Kasumi-1 (cell line): ENCODE results near the gene GRK4.
"Not testable (repeated sequence)": the region's sequence is repeated elsewhere in the genome, so short reads cannot be mapped to it uniquely, and the experiment has no call there.

Experiments used
- DNase-seq, 2 experiments: peaks; one replicate each; lab custom pipeline; 2025; lab: John Stamatoyannopoulos, UW

The GRK4 gene

GRCh38 chr4:2963175-2963965 lies at the start of gene GRK4, which contains the start of gene NOP14:
TSS of gene GRK4 (plus strand) at chr4:2963571. CDS start at chr4:2964071, 500 bp downstream.
TSS of gene NOP14 (minus strand) at chr4:2963406. CDS start at chr4:2963319, 87 bp downstream.
- peak; percentile 96 to 97 for DNase-seq

DNA sequence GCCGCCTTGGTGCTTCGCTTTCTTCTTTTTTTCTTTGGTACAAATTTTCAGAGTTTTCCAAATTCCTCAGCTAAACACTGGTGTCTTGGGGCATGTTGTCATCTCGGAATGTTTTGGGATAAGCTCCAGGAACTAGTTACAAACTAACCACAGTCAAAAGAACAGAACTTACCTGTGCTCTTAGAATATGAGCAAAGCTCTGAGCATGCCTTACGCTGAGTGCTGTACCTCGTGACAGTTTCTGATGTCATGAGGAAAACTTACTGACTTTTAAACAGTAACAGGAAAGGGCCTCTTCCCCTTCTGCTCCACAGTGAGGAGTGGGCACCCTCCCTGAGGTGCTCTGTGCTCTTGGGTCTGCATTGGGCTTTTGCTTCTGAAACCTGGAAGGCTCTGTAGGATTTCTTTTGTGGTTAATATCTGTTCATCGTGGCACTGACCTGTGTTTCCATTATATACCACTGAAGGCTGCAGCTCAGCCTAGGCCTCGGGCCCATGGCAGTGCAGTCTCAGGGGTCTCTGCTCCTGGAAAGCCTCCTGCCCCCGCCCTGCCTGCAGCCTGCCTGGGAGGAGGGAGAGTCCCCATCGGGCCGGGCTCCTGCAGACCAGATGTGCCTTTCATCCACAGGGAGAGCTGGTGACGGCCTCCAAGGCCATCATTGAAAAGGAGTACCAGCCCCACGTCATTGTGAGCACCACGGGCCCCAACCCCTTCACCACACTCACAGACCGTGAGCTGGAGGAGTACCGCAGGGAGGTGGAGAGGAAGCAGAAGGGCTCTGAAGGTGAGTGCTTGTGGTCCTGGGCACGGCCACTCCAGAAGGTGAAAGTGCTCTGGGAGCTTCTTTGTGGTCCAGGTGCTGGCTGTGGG lies 48.9 kb upstream of the GRK4 start:
- DNase-seq = peak in 1 of 2 experiments; percentile 16

DNA sequence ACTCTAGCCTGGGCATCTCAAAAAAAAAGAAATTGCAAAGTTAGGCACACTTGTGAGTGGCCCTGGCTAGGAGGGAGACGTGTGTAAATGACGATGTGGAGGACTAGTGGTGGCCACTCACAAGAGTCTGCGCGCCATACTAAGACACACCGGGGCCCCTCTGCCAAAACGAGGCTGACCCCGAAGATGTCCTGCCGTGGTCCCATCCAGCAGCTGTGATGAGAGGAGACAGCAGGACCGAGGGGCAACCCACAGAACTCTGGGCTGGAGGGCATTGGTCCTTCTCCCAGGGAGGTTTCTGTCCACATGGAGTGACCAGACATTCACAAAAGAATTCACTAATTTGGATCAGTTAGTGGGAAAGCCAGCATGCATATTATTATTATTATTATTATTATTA lies 47.6 kb upstream of the GRK4 start:
- no peak for DNase-seq

DNA sequence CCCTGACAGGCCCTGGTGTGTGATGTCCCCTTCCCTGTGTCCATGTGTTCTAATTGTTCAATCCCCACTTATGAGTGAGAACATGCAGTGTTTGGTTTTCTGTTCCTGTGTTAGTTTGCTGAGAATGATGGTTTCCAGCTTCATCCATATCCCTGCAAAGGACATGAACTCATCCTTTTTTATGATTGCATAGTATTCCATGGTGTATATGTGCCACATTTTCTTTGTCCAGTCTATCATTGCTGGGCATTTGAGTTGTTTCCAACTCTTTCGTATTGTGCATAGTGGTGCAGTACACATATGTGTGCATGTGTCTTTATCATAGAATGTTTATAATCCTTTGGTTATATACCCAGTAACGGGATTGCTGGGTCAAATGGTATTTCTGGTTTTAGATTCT lies 46.7 kb upstream of the GRK4 start:
- not testable (repeated sequence) for DNase-seq

GRCh38 chr4:2918300-2918699 lies 45.1 kb upstream of the GRK4 start:
- DNase-seq = not testable (repeated sequence)

GRCh38 chr4:2918714-2919113 lies 44.7 kb upstream of the GRK4 start:
- not testable (repeated sequence) for DNase-seq

DNA sequence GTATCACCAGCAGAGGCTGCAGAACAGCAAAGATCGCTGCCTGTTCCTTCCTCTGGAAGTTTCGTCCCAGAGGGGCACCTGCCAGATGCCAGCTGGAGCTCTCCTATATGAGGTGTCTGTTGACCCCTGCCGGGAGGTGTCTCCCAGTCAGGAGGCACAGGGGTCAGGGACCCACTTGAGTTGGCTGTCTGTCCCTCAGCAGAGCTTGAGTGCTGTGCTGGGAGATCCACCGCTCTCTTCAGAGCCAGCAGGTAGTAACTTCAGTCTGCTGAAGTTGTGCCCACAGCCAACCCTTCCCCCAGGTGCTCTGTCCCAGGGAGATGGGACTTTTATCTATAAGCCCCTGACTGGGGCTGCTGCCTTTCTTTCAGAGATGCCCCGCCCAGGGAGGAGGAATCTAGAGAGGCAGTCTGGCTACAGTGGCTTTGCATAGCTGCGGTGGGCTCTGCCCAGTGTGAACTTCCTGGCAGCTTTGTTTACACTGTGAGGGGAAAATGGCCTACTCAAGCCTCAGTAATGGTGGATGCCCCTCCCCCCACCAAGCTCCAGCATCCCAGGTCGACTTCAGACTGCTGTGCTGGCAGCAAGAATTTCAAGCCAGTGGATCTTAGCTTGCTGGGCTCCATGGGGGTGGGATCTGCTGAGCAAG lies 40.8 kb upstream of the GRK4 start:
- DNase-seq = not testable (repeated sequence)

DNA sequence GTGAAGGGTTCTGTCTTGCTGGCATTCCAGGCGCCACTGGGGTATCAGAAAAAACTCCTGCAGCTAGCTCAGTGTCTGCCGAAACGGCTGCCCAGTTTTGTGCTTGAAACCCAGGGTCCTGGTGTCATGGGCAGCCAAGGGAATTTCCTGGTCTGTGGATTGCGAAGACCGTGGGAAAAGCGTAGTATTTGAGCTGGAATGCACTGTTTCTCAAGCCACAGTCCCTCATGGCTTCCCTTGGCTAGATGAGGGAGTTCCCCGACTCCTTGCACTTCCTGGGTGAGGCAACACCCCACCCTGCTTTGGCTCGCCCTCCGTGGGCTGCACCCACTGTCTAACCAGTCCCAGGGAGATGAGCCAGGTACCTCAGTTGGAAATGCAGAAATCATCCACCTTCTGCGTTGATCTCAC lies 40.2 kb upstream of the GRK4 start:
- DNase-seq = no peak

DNA sequence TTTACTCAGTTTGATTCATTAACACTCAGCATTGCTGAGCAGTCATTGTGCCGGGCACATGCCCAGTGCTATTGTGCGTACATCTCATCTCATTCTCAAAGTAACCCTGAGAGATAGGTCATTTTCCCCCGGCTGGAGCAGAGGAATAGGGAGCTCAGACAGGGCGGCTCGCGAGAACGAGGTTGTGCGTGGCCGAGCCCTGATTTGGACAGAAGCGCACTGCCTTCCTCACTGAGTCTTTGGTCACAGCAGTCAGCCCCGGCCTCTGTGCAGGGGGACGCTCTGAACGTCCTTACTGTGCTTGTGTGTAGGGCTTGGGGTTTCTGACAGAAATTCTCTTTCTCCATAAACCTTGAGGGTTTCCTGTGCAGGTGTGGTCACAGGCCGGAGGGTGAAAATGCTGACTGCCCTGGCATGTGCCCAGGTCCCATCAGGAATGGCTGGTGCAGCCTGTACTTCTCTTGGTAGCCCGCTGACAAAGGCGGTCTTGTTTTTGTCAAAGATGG lies 39.6 kb upstream of the GRK4 start:
- no peak for DNase-seq

GRCh38 chr4:2924286-2924685 lies 39.1 kb upstream of the GRK4 start:
- no peak for DNase-seq

DNA sequence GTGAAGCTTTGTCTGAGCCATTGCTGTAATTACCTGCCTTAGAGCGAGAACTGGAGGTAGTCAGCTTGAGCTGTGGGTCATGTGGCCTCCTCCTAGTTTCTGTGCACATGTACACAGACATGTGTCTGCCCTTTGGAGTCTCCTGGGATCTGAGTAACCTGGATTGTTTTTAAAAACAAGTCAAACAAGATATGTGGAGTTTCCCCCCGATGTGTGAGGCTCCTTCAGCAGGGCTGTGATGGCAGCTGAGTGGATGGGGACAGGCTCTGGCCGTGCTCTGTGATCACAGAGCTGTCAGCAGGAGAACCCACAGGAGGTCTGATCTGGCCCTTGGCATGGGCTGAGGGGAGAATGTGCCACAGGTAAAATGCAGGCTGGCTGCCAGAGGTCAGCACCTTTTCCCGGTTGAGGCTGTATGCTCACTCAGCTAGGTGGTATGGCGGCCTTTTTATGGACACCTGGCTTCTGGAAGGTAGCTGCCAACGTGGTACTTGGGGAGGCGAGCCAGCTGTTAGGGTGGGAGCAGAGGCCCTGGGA lies 38.5 kb upstream of the GRK4 start:
- no peak for DNase-seq

DNA sequence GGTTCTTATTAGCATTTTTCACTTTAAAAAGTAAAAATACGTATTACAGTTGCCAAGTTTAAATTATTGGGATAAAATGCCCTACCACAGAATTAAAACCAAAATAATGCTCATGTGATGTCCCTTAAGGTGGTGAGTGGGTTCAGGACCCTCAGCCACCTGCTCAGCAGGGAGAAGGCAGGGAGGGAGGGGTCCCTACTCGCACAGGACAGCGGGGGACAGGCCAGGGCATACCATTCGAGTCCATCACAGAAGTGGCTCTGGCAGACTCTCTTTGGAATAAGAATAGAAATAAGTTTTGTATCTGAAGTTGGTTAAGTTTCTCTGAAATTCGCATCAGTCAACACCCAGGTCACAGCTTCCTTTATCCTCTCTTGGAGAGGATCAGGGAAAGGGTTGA lies 37.9 kb upstream of the GRK4 start:
- no peak for DNase-seq

- DNase-seq = no peak
Measured at GRCh38 chr4:2925931-2926860, 37.2 kb upstream of the GRK4 start.

DNA sequence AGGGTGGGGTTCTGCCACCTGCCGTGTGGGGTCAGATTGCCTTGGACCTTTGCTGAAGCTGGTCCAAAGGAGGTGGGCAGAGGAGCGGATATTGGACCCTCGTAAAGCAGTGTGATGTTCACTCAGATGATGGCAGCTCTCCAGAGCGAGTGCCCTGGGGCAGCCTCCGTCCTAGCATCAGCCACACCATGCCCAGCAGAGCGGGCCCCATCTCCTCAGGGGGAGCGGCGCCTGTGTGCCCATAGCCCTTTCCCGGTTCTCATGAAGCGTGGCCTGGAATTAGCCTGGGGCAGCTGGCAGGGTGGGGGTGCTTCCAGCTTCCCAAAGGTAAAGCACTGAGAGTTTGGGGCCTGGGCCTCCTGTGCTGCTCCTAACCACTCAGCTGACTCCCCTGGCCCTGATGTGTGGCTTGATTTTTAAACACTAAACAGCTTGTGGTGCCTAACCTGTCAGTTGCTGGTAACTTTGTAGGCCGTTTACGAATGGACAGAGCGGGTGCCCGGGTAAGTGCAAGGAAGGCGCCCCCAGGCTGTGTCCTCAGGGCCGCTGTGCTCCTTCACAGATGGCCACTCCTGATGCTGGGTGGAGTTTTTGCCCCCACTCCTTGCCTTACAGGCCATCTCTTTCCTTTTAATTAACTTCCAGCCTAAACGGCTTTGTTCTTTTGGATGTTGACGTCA lies 36.2 kb upstream of the GRK4 start:
- no peak for DNase-seq

GRCh38 chr4:2927696-2928075 lies 35.7 kb upstream of the GRK4 start:
- no peak for DNase-seq

DNA sequence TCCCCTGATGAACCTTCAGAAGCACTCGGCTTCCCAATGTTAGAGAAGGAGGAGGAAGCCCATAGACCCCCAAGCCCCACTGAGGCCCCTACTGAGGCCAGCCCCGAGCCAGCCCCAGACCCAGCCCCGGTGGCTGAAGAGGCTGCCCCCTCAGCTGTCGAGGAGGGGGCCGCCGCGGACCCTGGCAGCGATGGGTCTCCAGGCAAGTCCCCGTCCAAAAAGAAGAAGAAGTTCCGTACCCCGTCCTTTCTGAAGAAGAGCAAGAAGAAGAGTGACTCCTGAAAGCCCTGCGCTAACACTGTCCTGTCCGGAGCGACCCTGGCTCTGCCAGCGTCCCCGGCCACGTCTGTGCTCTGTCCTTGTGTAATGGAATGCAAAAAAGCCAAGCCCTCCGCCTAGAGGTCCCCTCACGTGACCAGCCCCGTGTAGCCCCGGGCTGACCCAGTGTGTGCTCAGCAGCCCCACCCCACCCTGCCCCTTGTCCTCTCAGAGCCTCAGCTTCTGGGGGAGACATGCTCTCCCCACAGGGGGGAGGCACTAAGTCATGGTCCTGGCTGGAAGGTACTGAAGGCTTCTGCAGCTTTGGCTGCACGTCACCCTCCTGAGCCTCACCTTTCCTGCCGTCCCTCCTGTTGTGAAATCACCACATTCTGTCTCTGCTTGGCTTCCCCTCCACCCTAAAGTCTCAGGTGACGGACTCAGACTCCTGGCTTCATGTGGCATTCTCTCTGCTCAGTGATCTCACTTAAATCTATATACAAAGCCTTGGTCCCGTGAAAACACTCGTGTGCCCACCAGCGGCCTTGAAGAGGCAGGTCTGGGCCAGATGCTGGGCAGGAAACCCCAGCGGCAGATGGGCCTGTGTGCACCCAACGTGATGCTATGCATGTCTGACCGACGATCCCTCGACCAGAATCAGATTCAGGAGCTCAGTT lies 34.9 kb upstream of the GRK4 start:
- no peak for DNase-seq

DNA sequence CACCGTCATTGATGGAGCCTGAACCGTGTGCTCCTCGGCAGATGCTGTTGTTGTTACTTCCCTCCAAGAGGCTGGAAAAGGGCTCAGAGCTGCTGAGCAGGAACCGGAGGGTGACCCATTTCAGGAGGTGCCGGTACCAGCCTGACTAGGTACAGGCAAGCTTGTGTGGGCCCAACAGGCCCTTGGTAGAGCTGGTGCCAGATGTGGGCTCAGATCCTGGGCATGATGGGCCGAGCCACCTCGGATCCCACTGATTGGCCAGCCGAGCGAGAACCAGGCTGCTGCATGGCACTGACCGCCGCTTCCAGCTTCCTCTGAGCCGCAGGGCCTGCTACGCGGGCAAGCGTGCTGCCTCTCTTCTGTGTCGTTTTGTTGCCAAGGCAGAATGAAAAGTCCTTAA lies 33.9 kb upstream of the GRK4 start:
- DNase-seq = no peak

- no peak for DNase-seq
Measured at GRCh38 chr4:2930135-2930757, 33.1 kb upstream of the GRK4 start.
